GM19397 (cell line): Measurements from ENCODE around the gene BACE1-AS.
"Not testable (repeated sequence)": the region's sequence is repeated elsewhere in the genome, so short reads cannot be mapped to it uniquely, and the experiment has no call there.

Source experiments
- ATAC-seq: cut with Tn5 transposase; IDR thresholded peaks from one replicate; pipeline ENCODE4 v1.9.1; 2021; ENCODE audit warnings: mild to moderate bottlenecking, moderate library complexity; ENCODE audit not compliant: unreplicated experiment

BACE1-AS gene

DNA sequence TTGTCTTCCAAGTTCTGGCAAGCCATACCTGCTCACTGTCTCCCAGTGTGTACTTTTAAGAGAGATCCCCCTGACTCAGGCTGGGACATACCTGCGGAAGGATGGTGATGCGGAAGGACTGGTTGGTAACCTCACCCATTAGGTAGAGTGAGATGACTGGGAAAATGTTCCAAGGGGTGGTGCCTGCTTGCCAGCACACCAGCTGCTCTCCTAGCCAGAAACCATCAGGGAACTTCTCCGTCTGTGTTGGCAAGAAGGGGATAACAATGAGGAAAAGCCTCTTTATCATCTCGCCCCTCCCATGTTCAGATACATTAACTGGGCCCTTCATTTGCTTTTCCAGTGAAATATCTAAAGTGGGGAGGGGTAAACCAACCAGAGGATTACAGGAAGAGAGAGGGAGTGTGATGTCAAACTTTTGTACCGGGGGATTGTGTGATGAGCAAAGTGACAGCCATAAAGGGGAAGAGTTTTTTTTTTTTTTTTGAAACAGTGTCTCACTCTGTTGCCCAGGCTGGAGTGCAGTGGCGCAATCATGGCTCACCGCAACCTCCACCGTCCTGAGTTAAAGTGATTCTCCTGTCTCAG is at the start of gene BACE1-AS:
BACE1-AS (plus strand) TSS at position 538 of the 588 bp plus-strand sequence.
- ATAC-seq, result no peak

DNA sequence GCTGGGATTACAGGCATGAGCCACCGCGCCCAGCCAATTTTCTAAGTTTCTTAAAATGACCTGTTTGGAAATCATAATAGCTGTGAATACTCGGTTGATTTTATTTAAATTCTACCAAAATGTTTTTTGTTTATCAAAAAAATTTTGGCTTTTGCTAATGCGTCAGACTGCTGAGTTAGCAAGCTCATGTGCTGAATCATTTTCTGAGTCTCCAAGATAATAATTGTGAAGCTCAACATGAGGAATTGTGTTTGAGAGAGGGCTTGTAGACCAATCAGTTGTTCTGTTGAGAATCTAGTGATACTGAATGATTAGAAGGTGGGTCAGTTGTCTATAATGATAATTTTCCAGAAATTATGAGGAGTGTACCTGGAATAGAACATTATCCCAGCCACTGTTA is 42.8 kb upstream of the BACE1-AS start:
- ATAC-seq, result no peak

DNA sequence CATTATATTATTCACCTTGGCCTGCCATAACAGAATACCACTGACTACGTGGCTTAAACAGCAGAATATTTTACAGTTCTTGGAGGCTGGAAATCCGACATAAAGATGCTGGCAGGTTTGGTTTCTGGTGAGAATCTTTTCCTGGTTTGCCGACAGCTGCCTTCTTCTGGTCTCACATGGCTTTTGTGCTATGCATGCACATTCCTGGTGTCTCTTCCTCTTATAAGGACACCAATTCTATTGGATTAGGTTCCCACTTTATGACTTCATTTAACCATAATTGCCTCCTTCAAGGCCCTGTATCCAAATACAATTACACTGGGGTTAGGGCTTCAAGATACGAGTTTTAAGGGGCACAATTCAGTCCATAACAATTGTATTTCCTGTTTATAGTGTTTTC is 41.6 kb upstream of the BACE1-AS start:
- ATAC-seq, result no peak

DNA sequence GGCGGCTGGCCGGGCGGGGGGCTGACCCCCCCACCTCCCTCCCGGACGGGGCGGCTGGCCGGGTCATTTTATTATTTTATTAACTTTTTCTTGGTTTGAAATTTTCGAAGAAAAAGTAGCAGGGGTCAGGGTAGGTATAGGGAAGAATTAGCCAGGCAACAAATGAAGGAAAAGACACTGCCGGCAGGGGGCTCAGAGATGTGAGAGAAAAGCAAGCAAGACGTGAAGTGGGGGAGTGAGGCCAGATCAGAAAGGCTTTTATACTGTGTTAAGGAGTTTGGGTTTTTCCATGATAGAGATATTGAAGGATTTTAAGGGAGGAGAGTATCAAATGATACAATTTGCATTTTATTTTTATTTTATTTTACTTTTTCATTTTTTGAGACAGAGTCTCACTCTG is 39.6 kb upstream of the BACE1-AS start:
- ATAC-seq, result no peak

DNA sequence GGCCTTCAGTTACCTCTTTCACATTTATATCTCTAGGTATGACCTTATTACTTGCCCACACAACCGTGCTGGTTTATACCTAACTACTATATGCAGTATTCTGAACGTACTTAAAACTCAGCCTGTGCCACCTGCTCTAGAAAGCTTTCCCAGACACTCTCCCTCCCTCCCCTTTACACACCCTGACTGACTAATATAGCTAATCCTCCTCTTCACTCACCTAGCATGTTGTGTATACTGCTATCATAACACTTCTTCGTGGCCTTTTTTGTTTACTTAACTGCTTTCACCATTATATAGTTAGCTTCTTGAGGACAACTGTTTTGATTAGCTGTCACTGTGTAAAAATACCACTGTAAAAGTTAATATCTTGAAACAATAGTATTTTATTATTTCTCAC is 35.2 kb upstream of the BACE1-AS start:
- no peak for ATAC-seq

DNA sequence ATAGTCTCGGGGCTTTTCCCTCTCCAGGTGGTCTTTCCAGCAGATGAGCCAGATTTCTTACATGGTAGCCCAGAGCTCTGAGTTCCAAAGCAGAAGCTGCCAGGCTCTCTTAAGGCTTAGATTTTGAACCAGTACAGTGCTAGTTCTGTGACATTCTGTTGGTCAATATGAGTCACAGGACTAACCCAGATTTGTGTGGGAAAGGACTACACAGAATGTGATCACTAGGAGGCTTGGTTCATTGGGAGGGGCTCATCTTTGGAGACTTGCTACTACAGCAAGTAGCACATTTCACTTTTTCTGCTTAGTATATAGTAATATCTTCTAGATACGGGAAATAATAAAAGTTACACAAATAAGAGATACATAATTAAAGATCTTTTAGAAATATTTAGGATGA is 34.6 kb upstream of the BACE1-AS start:
- no peak for ATAC-seq

DNA sequence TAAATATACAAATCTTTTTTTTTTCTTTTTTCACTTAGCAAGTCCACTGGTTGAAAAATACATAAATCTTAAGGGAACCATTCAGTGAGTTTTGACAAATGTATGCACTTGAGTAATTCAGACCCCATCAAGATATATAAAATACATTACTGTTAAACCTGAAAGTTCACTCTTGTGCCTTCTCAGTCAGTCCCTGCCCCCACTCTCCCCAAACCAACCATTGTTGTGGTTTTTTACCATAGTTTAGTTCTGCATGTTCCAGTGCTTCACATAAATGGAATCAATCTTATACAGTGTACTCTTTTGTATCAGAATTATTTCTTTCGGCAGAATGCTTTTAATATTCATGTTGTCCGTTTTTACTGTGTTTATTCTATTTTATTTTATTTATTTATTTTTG is 32.6 kb upstream of the BACE1-AS start:
- ATAC-seq, result no peak

DNA sequence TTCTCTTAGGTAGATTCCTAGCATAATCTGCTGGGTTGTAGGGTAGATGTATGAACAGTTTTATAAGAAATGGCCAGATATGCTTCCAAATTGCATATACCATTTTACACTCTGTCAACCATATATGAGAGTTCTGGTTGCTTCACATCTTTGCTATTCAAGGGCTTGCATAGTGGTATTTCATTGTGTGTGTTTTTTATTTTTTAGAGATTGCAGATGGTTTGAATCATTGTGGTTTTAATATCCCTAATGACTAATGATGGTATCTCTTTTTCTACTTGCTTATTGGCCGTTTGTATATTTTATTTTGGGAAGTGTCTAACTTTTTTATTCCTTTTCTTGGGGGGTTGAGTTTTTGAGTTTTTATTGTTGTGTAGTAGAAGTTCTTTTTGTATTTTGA is 31.7 kb upstream of the BACE1-AS start:
- no peak for ATAC-seq

DNA sequence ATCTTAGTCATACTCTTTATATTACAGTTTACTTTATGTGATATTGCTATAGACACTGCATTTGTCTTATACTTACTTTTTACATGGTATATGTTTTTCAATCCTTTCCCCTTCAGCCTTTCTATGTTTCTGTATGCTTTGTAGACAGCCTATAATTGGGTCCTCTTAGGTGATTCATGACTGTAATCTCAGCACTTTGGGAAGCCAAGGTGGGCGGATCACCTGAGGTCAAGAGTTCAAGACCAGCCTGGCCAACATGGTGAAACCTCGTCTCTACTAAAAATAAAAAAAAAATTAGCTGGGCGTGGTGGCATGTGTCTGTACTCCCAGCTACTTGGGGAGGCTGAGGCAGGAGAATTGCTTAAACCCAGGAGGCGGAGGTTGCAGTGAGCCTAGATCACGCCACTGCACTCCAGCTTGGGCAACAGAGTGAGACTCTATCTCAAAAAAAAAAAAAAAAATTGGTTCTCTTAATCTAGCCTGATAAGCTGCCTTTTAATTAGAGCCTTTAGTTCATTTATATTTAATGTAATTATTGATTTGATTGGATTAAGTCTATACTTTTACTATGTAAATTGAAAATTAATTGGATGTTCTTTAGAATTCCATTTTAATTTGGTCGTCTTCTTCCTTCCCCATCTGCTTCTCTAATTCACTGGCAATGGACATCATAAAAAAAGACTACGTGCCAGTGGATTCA is 26.4 kb upstream of the BACE1-AS start:
- ATAC-seq, result not testable (repeated sequence)

DNA sequence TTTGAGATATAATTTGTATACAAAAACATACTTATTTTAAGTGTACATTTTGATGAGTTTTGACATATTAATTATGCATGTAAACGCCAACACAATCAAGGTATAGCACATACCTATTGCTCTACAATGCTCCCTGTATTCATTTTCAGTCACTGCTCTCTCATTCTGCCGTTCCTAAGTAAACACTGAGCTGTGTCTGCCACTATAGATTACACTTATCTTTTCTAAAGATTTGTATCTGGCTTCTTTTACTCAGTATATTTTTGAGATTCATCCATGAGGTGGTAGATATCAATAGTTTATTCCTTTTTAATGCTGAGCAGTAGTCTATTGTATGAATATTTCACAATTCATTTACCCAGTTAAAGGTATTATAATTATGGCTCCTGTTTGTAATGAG is 25.4 kb upstream of the BACE1-AS start:
- no peak for ATAC-seq

DNA sequence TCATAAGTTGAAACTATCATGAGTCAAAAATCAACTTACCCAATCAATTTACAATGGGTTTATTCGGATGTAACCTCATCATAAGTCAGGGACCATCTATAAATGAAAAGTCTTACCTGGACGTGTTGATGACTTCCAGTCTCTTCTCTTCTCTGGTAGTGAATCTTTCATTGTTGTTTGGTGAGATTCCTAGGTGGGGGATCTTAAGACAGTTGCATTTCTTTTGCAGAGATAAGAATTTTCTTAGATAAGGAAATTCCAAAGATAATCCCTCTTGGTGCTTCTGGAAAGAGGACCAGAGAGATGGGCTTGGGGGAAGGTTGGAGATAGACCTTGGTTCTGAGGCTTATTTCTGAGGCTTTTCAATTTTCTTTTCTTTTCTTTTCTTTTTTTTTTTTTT is 21.3 kb upstream of the BACE1-AS start:
- ATAC-seq, result no peak

DNA sequence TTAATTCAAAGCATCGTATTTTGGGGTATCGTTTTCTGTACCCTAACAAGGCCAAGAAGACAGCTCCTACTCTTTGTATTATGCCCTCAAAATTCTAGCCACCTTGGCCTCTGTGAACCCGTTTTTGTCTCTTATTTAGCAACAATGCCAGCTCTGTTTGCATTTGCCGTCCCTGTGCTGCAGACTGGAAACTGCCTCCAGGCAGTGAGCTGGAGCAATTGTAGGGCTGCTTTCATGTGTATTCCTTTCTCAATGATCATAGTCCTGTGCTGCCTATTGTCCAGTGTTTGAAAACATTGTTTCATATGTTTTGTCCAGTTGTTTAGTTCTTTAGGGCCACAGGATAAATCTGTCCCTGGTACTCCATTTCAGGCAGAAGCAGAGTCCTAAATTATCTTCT is 19.9 kb upstream of the BACE1-AS start:
- no peak for ATAC-seq

DNA sequence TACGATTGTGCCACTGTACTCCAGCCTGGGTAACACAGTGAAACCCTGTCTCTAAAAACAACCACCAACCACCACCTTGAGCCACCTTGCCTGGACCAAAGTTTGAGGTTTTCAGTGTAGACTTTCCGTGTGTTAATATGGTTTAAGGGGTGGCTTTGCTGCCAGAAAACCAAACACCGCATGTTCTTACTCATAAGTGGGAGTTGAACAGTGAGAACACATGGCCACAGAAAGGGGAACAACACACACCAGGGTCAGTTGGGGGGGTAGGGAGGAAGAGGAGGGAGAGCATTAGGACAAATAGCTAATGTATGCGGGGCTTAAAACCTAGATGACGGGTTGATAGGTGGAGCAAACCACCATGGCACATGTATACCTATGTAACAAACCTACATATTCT is 19.0 kb upstream of the BACE1-AS start:
- not testable (repeated sequence) for ATAC-seq

DNA sequence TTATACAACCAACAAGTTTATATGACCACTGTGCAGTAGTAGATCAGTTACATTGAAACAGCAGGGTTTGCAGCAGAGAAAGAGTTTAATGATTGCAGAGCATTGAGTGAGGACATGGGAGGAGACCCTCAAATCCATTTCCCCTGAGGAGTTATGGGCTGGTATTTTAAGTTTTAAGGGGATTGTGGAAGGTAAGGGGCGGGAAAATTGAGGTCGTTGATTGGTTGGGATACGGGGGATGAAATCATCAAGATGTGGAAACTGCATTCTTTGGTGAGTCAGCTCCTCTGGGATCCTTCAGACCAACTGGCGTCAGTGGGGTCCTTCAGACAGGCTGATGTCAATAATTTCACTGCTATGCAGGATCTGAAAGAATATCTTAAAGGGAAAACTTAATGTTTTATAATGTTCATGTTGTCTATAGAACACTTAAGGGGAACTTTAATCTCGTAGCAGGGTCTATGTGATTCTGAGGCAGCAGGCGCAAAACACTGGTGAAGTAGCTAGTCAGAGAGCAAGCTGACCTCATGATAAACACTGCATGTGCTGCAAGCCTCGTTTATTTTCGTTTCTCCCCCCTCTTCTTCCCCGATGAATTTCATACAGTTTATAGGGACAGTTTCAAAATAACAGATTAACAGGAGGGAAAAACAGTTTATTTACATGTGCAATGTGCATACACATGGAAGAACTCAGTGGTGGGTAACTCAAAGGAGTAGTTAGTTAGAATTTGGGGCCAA is 17.4 kb upstream of the BACE1-AS start:
- ATAC-seq, result no peak

DNA sequence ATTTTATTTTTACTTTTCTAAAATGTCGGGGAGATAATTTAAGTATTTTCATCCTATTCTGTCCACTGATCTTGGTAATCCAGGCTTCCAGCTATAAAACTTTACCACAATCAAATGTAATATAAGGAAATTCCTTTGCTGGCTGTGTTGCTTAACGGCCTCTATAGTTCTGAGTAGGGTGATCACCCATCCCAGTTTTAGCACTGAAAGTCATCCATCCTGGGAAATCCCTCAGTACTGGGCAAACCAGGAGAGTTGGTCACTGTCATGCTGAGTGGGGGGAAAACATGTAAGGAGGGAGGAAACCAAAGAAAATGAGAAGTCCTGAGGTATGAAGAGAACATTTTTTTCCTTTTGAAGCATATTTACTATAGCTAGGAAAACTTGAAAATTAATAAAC is 12.8 kb upstream of the BACE1-AS start:
- no peak for ATAC-seq

DNA sequence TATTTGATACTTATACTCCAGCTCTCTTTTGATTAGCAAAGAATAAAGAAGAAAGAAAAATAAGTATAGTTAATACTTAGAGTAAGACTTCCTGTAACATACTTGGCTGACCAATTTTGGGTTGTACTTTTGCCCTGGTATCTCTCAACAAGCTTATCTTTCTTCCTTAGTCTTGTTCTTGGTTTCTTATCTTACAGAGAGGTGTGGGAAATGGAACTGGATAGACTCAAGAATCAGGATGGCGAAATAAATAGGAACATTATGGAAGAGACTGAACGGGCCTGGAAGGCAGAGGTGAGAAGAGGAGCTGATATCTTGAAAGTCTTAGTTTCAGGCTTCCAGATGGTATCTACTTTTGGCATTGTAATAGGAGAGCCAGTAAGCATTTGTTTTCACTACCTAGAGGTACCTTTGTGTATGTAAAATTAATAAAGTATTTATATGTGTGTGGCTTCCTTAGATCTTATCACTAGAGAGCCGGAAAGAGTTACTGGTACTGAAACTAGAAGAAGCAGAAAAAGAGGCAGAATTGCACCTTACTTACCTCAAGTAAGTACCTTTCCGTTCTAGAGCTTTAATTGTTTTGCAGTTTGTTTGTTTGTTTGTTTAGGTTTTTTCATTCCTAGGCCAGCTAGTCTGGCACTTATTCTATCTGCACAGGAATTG is 11.3 kb upstream of the BACE1-AS start:
- no peak for ATAC-seq

DNA sequence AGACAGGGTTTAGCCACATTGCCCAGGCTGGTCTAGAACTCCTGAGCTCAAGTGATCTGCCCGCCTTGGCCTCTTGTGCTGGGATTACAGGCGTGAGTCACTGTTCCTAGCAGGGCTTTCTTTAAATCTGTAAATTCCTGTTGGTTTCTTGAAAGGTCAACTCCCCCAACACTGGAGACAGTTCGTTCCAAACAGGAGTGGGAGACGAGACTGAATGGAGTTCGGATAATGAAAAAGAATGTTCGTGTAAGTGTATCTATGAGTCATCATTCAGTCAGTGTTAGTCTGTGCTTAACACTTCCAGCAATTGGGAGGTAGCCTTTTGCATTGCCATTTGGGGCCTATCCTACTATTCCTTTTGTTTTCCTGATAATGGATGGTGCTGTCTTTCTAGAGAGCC is 10.0 kb upstream of the BACE1-AS start:
- no peak for ATAC-seq

DNA sequence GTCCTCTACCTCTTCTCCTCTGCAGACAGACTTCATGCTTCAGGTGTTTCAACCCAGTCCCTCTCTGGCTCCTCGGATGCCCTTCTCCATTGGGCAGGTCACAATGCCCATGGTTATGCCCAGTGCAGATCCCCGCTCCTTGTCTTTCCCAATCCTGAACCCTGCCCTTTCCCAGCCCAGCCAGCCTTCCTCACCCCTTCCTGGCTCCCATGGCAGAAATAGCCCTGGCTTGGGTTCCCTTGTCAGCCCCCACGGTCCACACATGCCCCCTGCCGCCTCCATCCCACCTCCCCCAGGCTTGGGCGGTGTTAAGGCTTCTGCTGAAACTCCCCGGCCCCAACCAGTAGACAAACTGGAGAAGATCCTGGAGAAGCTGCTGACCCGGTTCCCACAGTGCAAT is 9.3 kb upstream of the BACE1-AS start:
- ATAC-seq, result no peak

DNA sequence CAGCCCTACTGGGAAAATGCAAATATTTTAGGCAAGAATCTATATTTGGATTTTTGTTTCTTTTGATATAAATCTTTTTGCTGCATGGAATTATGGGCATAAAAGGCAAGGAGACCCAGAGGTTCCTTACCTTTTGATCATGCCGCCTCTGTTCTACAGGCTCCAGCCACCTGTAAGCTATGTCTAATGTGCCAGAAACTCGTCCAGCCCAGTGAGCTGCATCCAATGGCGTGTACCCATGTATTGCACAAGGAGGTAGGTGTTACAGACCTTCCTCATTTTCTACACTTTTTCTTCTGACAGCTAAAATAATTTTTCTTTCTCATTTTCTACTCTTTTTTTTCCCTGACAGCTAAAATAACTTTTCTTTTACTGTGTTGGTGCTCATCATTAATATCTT is 8.2 kb upstream of the BACE1-AS start:
- ATAC-seq, result no peak

DNA sequence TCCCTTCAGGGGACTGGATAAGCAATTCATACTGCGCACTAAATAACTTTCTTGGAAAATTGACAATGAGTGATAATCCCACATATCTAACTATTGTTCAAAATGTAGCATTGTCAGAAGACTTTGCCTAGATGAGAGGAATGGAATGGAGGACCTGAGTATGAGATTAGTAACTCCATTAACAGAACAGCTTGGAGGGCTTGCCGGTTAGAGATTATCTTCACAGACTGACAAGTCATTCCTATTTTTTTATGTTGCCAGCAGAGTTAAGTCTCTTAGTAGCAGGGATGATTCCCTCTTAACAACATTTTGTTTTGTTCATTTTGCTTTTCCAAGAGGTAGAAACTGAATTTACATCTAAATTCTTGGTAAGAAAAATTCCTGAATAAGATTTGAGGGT is 7.1 kb upstream of the BACE1-AS start:
- no peak for ATAC-seq

DNA sequence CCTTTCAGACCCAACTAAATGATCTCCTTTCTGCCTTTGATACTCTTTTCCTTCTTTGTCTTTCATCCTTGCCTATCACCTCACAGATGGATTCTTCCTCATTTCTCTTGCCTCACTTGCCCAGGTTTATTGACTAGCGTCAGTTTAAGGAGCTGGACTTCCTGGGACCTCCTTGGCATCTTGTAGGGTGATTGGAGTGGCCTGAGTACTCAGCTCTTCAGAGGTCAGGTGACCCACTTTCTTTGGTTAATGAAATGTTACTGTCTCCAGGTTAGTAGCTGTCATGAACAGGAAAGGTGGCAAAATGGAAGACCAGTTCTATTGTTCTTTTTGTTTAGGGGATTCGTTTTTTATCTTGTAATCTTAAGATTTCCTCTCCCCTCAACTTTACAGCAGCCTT is 4.6 kb upstream of the BACE1-AS start:
- no peak for ATAC-seq

DNA sequence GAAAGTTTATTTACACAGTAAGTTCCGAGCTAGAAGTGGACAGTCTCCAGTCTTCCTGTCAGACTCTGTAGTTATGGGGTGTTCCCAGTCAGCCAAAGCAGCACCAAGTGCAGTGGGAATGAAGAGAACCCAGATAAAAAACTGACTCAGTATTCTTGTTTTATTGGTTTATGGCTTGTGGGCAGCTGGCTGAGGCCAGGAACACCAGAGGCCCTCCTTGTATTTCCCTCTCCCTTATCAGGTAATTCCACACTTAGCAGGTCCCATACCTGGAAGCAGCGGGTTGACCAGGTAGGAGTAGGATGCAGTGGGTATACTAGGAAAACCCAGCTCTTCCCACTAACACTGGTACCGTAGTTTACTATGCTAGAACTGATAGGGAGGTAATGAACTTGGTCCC is 3.5 kb upstream of the BACE1-AS start:
- ATAC-seq, result no peak
